IPS-20b (cell line): ENCODE results near the gene HES1.

Experiments
- H3K27ac ChIP-seq: one replicate; pipeline ENCODE4 v1.5.1; 2013; ENCODE audit warnings: low read length
- H3K27me3 ChIP-seq: 2 replicates; pipeline ENCODE4 v1.6.1; 2013; ENCODE audit warnings: mild to moderate bottlenecking, low read length, inconsistent platforms; ENCODE audit not compliant: insufficient read depth
- H3K36me3 ChIP-seq: 2 replicates; pipeline ENCODE4 v1.6.1; 2013; ENCODE audit warnings: low read depth, mild to moderate bottlenecking, inconsistent platforms, low read length, moderate library complexity; ENCODE audit not compliant: insufficient read depth
- H3K4me1 ChIP-seq: 2 replicates; pipeline ENCODE4 v1.6.1; 2013; ENCODE audit warnings: mild to moderate bottlenecking, control low read depth, inconsistent platforms, low read length, moderate library complexity; ENCODE audit not compliant: insufficient read depth
- H3K4me3 ChIP-seq: 2 replicates; pipeline ENCODE4 v1.5.1; 2013; ENCODE audit warnings: mild to moderate bottlenecking, low read length, inconsistent platforms
- H3K9ac ChIP-seq: 2 replicates; pipeline ENCODE4 v1.6.1; 2013; ENCODE audit warnings: low read depth, mild to moderate bottlenecking, inconsistent platforms, low read length, moderate library complexity
- H3K9me3 ChIP-seq: 2 replicates; pipeline ENCODE4 v1.6.1; 2013; ENCODE audit warnings: mild to moderate bottlenecking, low read depth, low read length, inconsistent platforms; ENCODE audit not compliant: insufficient read depth

The HES1 gene

GRCh38 chr3:194166682-194167479 is 30.9 kb downstream of the HES1 start:
- Histone ChIP-seq H3K9ac (no peak overlapping the region; the same call in 1 of the 2 replicates), H3K27me3 (no peaks in the 10 kb centered on the region), H3K4me3 (no peak overlapping the region), H3K27ac (no peak overlapping the region), H3K9me3 (no peaks in the 10 kb centered on the region), H3K4me1 (peaks cover 22% of the 10 kb centered on the region), H3K36me3 (no peaks in the 10 kb centered on the region)

- Histone ChIP-seq H3K36me3 (no peaks in the 10 kb centered on the region), H3K9me3 (no peaks in the 10 kb centered on the region), H3K27ac (no peak overlapping the region), H3K9ac (no peak overlapping the region; the same call in 1 of the 2 replicates), H3K27me3 (no peaks in the 10 kb centered on the region), H3K4me1 (peaks cover 22% of the 10 kb centered on the region), H3K4me3 (no peak overlapping the region)
These were observed 31.7 kb downstream of the HES1 start for GRCh38 chr3:194167480-194168282.

GRCh38 chr3:194168994-194169393 is 33.0 kb downstream of the HES1 start:
- Histone ChIP-seq H3K27me3 (no peaks in the 10 kb centered on the region), H3K9ac (no peak overlapping the region), H3K4me1 (peaks cover 22% of the 10 kb centered on the region), H3K9me3 (no peaks in the 10 kb centered on the region), H3K4me3 (no peak overlapping the region), H3K36me3 (no peaks in the 10 kb centered on the region), H3K27ac (no peak overlapping the region)

- H3K36me3 ChIP-seq = no peaks in the 10 kb centered on the region
- H3K27ac ChIP-seq = no peak overlapping the region
- H3K4me3 ChIP-seq = no peak overlapping the region
- H3K27me3 ChIP-seq = no peaks in the 10 kb centered on the region
- no peak overlapping the region for H3K9ac ChIP-seq
- H3K9me3 ChIP-seq = no peaks in the 10 kb centered on the region
- peaks cover 22% of the 10 kb centered on the region for H3K4me1 ChIP-seq
These were observed 33.6 kb downstream of the HES1 start for GRCh38 chr3:194169595-194169994.

- Histone ChIP-seq H3K27ac (no peak overlapping the region), H3K9me3 (no peaks in the 10 kb centered on the region), H3K4me3 (no peak overlapping the region), H3K9ac (no peak overlapping the region), H3K4me1 (peaks cover 19% of the 10 kb centered on the region), H3K27me3 (peaks cover 5% of the 10 kb centered on the region; the same call in 1 of the 2 replicates), H3K36me3 (no peaks in the 10 kb centered on the region)
These were observed 34.8 kb downstream of the HES1 start for GRCh38 chr3:194170793-194171192.

- Histone ChIP-seq H3K36me3 (no peaks in the 10 kb centered on the region), H3K27ac (no peak overlapping the region), H3K27me3 (peaks cover 16% of the 10 kb centered on the region; the same call in 1 of the 2 replicates), H3K4me3 (no peak overlapping the region), H3K9ac (no peak overlapping the region), H3K4me1 (peaks cover 11% of the 10 kb centered on the region; the same call in 1 of the 2 replicates), H3K9me3 (no peaks in the 10 kb centered on the region)
These were observed 38.5 kb downstream of the HES1 start for GRCh38 chr3:194174406-194174805.

- Histone ChIP-seq H3K4me1 (peaks cover 11% of the 10 kb centered on the region; the same call in 1 of the 2 replicates), H3K27ac (no peak overlapping the region), H3K4me3 (no peak overlapping the region), H3K36me3 (no peaks in the 10 kb centered on the region), H3K9me3 (no peaks in the 10 kb centered on the region), H3K27me3 (peaks cover 16% of the 10 kb centered on the region; the same call in 1 of the 2 replicates), H3K9ac (no peak overlapping the region)
These were observed 39.0 kb downstream of the HES1 start for GRCh38 chr3:194174980-194175379.

GRCh38 chr3:194176274-194176991 is 40.5 kb downstream of the HES1 start:
- no peaks in the 10 kb centered on the region for H3K36me3 ChIP-seq

GRCh38 chr3:194177141-194177540 is 41.2 kb downstream of the HES1 start:
- no peaks in the 10 kb centered on the region for H3K36me3 ChIP-seq
- H3K9me3 ChIP-seq = no peaks in the 10 kb centered on the region
- peaks cover 16% of the 10 kb centered on the region; the same call in 1 of the 2 replicates for H3K27me3 ChIP-seq
- H3K9ac ChIP-seq = no peak overlapping the region
- H3K4me1 ChIP-seq = peaks cover 11% of the 10 kb centered on the region; the same call in 1 of the 2 replicates
- H3K4me3 ChIP-seq = 0 out of 2 replicates have a peak overlapping the region, but pooled peaks have one; percentile 2
- no peak overlapping the region for H3K27ac ChIP-seq

More at GRCh38 chr3:194176274-194176991, 40.5 kb downstream of the HES1 start:
- Histone ChIP-seq H3K4me1 (peaks cover 11% of the 10 kb centered on the region; the same call in 1 of the 2 replicates), H3K27me3 (peaks cover 16% of the 10 kb centered on the region; the same call in 1 of the 2 replicates), H3K9me3 (no peaks in the 10 kb centered on the region), H3K27ac (no peak overlapping the region), H3K4me3 (peak overlapping the region; percentile 2; the same call in 1 of the 2 replicates), H3K9ac (no peak overlapping the region)

GRCh38 chr3:194178128-194178527 is 42.2 kb downstream of the HES1 start:
- Histone ChIP-seq H3K9me3 (no peaks in the 10 kb centered on the region), H3K27ac (no peak overlapping the region), H3K4me3 (no peak overlapping the region), H3K27me3 (peaks cover 16% of the 10 kb centered on the region; the same call in 1 of the 2 replicates), H3K36me3 (no peaks in the 10 kb centered on the region), H3K9ac (no peak overlapping the region), H3K4me1 (peaks cover 11% of the 10 kb centered on the region; the same call in 1 of the 2 replicates)

GRCh38 chr3:194178669-194179068 is 42.7 kb downstream of the HES1 start:
- H3K4me3 ChIP-seq = no peak overlapping the region
- no peak overlapping the region for H3K9ac ChIP-seq
- no peaks in the 10 kb centered on the region for H3K36me3 ChIP-seq
- peaks cover 16% of the 10 kb centered on the region; the same call in 1 of the 2 replicates for H3K27me3 ChIP-seq
- peaks cover 11% of the 10 kb centered on the region; the same call in 1 of the 2 replicates for H3K4me1 ChIP-seq
- no peaks in the 10 kb centered on the region for H3K9me3 ChIP-seq
- H3K27ac ChIP-seq = no peak overlapping the region
